ENCODE results near the gene CLSTN1. TPM values are rescaled to one million over a fixed set of nuclear protein-coding genes. Genes with fewer than 3 reads are reported as not detected.

The CLSTN1 gene
- total and polyA plus RNA-seq, 2 of the 13 experiments (the other 11 are each of a cell fraction or from before 2014, with no cell fraction given): 19.7 to 29.8 TPM

GRCh38 chr1:9785406-9785805 lies 38.4 kb downstream of the CLSTN1 start (continued):
- no peak for TF ChIP-seq ZFP62 (CRISPR knock-in tag; IDR thresholded peaks at IDR 0.05)
- TF ChIP-seq ZNF530 (CRISPR knock-in tag; IDR thresholded peaks at IDR 0.05; ENCODE audit: low read depth): no peak
- TF ChIP-seq DMAP1 (CRISPR knock-in tag; IDR thresholded peaks at IDR 0.05): no peak
- no peak for TF ChIP-seq DDIT3 (CRISPR knock-in tag; IDR thresholded peaks at IDR 0.05)
- TF ChIP-seq ZNF776 (CRISPR knock-in tag; IDR thresholded peaks at IDR 0.05): no peak
- no peak for TF ChIP-seq ZNF234 (CRISPR knock-in tag; conservative IDR thresholded peaks at IDR 0.05)
- TF ChIP-seq SIN3A (IDR thresholded peaks at IDR 0.05; ENCODE audit: borderline replicate concordance, low read depth, low read length): no peak
- TF ChIP-seq ZNF737 (CRISPR knock-in tag; IDR thresholded peaks at IDR 0.05; ENCODE audit: borderline replicate concordance): no peak

- no peaks in the 10 kb centered on the region for H3K36me3 ChIP-seq (replicated peaks in 1 of 2; ENCODE audit: control insufficient read depth in 1 of 2, insufficient read depth in 2 of 2, low read length in 2 of 2)
- in situ Hi-C loops (cut with HindIII; ENCODE audit: extremely low pct_ligation_motif_present, low pct_unique_long_range_greater_than_20kb) (loop anchor here (5.0 kb wide), 1 partner anchor 83 kb away; no protein-coding TSS in a partner anchor), intact Hi-C loops (cut with micrococcal nuclease; ENCODE audit: unreplicated experiment) (loop anchor here (1.0 to 5.0 kb wide), 2 partner anchors 43 to 83 kb away; no protein-coding TSS in a partner anchor)
- no peaks in the 10 kb centered on the region for H3K27me3 ChIP-seq (ENCODE audit: control insufficient read depth in 1 of 2, insufficient read depth in 2 of 2, low read length in 2 of 2)
- H3K27ac ChIP-seq (ENCODE audit: extremely low read length, insufficient read depth, low read length): peak overlapping the region; percentile 6
- no peak overlapping the region for H3K9ac ChIP-seq (ENCODE audit: insufficient read depth, low read depth, low read length)
- no peak overlapping the region for H2AFZ ChIP-seq (ENCODE audit: low read length)
- FAIRE-seq (peak; percentile 60), ATAC-seq (peak; percentile 42; the same call in 2 of the 3 replicates), DNase-seq (ENCODE audit: low spot score) (peak; percentile 63)
- 0 out of 2 replicates have a peak, but pooled peaks cover 3% of the 10 kb centered on the region for H4K20me1 ChIP-seq (ENCODE audit: insufficient read depth, low read length)
- 40% methylated on average over 3 of the region's 3 CpGs for WGBS (ENCODE audit: low lambda C conversion rate)
- ChIA-PET POLR2A (interaction anchor here (0.9 to 1.2 kb wide), 2 partner anchors 12 to 159 kb away, joined by 3 to 4 read pairs; partner anchors contain the start of genes LZIC and NMNAT1), CTCF (ENCODE audit: low intra/inter-chr PET ratio, low total read pairs) (interaction anchor here (2.9 kb wide), 1 partner anchor 83 kb away, joined by 41 read pairs; no protein-coding TSS in a partner anchor)
- H3K79me2 ChIP-seq (ENCODE audit: insufficient read depth, low read length): peaks cover 25% of the 10 kb centered on the region
- no TSS peak for BruUV-seq (replicated peaks)
- H3K4me2 ChIP-seq (ENCODE audit: low read depth, low read length): no peak overlapping the region
- no peak overlapping the region for H3K4me3 ChIP-seq (replicated peaks in 1 of 3; ENCODE audit: insufficient read depth in 1 of 3, low read depth in 2 of 3, low read length in 3 of 3)
- H3K9me3 ChIP-seq (ENCODE audit: low read length): no peaks in the 10 kb centered on the region
- H3K4me1 ChIP-seq (ENCODE audit: insufficient read depth, low read length): no peaks in the 10 kb centered on the region
- TF ChIP-seq CHCHD3 (CRISPR knock-in tag; IDR thresholded peaks at IDR 0.05): no peak
- TF ChIP-seq ISL2 (CRISPR knock-in tag; IDR thresholded peaks at IDR 0.05): no peak
- no peak for TF ChIP-seq ZNF784 (CRISPR knock-in tag; IDR thresholded peaks at IDR 0.05; ENCODE audit: borderline replicate concordance)
- TF ChIP-seq FOXJ3 (CRISPR knock-in tag; IDR thresholded peaks at IDR 0.05; ENCODE audit: borderline replicate concordance): no peak
- TF ChIP-seq FOXM1 (CRISPR knock-in tag; IDR thresholded peaks at IDR 0.05): no peak
- no peak for TF ChIP-seq MXD4 (CRISPR knock-in tag; IDR thresholded peaks at IDR 0.05)
- TF ChIP-seq PAX8 (CRISPR knock-in tag; IDR thresholded peaks at IDR 0.05; ENCODE audit: borderline replicate concordance): no peak
- TF ChIP-seq GFI1 (CRISPR knock-in tag; IDR thresholded peaks at IDR 0.05; ENCODE audit: borderline replicate concordance): peak; percentile 60
- no peak for TF ChIP-seq ZNF296 (CRISPR knock-in tag; conservative IDR thresholded peaks at IDR 0.05)
- TF ChIP-seq DPF2 (CRISPR knock-in tag; IDR thresholded peaks at IDR 0.05; ENCODE audit: borderline replicate concordance, low read depth): no peak
- TF ChIP-seq CTCF (CRISPR knock-in tag; IDR thresholded peaks at IDR 0.05): peak; percentile 77
- TF ChIP-seq HOMEZ (CRISPR knock-in tag; IDR thresholded peaks at IDR 0.05; ENCODE audit: low read depth): no peak
These were observed 39.1 kb downstream of the CLSTN1 start for GRCh38 chr1:9784508-9785133.

Measured in HepG2 (cell line).